NCI-H2081 (cell line): ENCODE measurements around the gene REV3L.
"Not testable (repeated sequence)": the region's sequence is repeated elsewhere in the genome, so short reads cannot be mapped to it uniquely, and the experiment has no call there.

Experiments
- DNase-seq, 2 experiments: peaks; one replicate each; lab custom pipeline; 2025; lab: John Stamatoyannopoulos, UW

The REV3L gene

DNA sequence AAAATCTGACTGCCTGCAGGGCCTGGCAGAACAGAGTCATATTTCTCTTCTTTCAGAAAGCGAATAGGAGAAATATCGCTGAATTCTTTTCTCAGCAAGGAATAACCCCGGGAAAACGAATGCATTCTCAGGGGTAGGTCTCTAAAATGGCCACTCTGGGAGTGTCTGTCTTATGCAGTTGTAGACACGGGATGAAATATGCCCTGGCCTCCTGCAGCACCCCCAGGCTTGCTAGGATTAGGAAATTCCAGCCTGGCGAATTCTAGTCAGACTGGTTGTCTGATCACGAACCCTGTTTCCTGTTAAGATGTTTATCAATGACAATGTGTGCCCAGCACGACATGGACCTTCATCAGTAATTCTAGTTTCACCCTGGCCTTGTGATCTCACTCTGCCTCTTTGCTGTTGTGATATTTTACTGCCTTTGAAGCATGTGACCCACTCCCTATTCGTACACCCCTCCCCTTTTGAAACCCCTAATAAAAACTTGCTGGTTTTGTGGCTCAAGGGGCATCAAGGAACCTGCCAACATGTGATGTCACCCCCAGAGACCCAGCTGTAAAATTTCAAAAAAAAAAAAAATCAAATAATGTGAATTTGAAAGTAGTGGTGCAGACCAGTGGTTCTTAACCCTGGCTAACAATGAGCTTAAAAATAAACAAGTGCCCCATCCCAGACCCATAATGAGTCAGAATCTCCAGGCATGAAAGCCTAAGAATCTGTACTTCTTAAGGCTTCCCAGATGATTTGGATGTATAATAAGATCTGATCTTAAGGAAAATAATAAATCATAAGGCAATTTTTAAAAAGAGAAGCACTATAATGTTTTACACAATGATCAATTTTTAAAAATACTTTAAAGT is 181.8 kb downstream of the REV3L start:
- not testable (repeated sequence) for DNase-seq

DNA sequence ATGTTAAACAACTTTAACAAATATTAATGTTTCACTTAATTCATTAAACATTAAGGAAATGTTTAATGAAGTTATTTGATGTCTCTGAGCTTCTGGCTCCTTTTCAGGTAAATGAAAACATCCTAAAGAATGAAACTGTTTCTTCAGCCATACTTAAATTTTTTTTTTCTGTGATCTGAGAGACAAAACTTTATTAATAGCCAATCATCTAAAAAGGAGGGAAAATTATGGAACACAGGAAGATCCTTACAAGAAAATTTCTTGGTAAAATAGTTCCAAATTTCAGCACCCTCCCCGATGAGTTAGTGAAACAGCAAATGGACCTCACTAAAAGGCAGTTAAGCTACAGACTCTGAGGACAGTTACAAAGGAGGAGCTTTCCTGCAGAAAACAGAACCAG is 185.2 kb downstream of the REV3L start:
- DNase-seq = no peak

DNA sequence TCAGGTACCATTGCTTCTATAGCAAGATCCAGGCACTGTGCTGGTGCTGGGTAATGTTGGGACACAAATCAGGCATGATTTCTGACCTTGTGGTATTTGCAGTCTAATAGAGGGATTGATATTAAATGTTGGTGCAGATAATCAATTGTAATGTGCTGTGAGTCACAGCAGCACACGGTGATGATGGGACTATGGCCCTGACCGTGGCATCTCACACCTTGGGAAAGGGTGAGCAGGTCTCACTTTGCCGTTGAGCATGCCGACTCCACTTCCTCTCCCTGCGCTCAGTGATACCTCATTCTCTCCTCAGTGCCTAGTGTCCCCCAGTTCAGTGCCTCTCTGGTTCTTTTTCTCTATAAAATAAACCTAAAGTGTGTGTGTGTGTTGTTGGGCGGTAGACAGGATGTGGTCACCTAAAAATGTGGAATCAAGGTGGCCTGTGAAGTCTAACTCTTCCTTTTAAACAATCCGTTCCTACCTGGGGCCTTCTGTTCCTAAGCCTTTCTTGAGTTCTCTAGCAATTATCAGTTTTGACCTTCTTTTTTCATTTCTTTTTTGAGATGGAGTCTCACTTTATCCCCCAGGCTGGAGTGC is 188.5 kb downstream of the REV3L start:
- DNase-seq = no peak

DNA sequence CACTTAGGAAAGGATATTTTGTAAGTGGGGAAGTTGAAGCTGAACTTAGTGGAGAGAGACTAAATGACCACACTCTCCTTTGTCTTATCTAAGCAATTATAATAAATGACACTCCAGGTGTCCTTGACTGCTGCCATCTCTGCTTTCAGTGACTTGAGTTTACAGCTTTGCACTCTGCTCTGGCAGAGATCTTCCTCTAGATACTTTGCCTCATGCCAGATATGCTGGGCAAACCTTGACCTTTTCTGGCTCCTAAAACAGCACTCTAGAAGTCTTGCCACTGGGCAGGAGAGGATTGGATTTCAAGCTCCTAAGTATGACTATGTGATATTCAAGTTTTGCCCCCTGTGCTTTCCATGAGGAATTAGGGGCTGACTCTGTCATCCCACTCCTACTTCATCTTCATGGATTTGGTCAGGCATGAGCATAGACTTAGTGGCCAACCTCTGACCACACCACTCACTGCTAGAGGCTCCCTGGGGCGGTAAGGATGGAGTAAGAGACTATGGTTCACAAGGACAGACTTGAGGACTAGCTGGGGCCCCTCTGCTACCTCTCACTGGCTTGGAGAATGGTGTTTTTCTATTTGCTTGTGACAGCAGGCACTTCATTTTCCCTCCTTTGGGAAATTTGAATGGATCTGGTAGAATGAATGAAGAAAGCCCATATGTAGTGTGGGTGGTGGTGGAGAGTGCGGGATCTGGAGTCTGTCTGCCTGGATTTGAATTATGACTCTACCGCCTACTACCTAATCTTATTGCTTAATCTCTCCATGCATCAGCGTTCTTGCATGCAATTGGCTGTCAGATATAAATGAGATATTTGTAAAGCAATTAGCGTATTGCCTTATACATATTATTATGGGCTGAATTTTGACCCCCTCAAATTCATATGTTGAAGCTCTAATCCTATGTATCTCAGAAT is 191.4 kb downstream of the REV3L start:
- no peak for DNase-seq

DNA sequence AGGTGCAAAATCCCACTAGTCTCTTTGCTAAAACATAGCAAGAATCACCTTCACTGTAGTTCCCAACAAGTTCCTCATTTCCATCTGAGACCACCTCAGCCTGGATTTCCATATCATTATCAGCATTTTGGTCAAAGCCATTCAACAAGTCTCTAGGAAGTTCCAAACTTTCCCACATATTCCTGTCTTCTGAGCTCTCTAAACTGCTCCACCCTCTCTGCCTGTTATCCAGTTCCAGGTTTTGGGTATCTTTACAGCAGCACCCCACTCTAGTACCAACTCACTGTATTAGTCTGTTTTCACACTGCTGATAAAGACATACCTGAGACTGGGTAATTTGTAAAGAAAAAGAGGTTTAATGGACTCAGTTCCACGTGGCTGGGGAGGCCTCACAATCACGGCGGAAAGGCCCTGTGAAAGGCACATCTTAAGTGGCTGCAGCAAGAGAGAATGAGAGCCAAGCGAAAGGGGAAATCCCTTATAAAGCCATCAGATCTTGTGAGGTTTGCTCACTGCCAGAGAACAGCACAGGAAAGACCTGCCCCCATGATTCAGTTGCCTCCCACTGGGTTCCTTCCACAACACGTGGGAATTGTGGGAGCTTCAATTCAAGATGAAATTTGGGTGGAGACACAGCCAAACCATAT is 192.2 kb downstream of the REV3L start:
- DNase-seq = not testable (repeated sequence)

DNA sequence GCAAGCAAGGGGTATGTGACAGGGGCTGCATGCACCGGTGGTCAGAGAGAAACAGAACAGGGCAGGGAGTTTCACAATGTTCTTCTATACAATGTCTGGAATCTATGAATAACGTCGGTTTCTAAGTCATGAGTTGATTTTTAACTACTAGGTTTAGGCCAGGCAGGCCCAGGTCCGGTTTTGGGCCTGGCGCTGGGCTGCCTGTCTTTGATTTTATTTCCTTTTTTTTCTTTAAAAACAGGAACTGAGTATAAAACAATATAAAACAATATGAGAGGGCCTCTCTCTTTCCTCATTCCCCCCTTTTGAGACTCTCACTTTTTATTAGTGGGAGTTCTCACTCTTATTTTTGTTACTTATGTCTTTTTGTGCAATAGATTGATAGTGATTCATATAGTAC is 198.7 kb downstream of the REV3L start:
- DNase-seq = not testable (repeated sequence)

DNA sequence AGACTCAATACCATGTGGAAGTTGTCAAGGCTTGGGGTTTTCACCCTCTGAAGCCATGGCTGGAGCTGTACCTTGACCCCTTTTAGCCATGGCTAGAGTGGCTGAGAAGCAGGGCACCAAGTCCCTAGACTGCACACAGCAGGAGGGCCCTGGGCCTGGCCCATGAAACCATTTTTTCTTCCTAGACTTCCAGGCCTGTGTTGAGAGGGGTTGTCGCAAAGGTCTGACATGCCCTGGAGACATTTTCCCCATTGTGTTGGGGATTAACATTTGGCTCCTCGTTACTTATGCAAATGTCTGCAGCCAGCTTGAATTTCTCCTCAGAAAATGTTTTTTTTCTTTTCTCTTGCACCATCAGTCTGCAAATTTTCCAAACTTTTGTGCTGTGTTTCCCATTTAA is 199.3 kb downstream of the REV3L start:
- no peak for DNase-seq

DNA sequence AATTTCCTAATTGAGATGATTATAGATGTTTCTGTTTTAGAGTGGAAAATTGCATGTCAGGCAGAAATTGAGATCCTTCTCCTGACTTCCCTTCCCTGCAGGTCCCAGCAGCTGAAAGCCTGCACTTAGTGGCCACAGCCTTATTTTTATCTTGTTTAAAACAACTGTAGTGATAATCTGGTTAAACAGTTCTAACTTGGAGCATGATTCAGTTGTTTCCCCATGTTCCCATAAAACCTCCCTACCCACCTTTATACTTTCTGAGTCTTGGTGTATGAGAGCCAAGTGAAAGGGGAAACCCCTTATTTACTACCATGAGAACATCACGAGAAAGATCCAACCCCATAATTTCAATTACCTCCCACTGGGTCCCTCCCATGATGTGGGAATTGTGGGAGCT is 200.5 kb downstream of the REV3L start:
- DNase-seq = no peak

DNA sequence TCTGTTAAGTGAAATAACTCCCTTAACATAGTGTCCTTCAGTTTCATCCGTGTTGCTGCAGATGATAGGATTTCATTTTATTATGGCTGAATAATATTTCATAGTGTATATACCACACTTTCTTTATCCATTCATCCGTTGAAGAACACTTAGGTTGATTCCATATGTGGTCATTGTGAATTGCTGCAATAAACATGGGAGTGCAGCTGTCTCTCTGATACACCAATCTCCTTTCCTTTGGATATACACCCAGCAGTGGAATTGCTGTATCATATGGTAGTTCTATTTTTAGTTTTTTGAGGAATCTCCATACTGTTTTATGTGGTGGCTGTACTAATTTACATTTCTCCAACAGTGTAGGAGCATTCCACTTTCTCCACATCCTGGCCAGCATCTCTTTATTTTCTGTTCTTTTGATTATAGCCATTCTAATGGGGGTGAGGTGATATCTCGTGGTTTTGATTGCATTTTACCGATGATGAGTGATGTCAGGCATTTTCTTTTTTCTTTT is 202.5 kb downstream of the REV3L start:
- DNase-seq = no peak

DNA sequence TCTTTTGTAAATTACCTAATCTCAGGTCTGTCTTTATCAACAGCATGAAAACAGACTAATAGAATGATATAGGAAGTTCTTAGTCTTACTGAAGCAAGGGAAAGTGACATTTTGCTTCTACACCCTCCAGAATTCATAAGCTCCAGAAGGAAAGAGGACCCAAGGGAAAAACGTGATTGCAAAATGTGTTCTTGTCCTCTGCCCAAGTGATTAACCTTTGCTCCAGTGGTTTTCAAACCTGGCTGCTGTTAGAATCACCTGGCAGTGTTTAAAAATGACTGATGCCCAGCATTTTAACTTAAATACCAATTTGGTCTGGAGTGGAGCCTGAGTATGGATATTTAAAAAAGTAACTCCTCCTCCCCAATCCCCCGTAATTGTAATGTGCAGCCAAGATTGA is 204.3 kb downstream of the REV3L start:
- no peak for DNase-seq

DNA sequence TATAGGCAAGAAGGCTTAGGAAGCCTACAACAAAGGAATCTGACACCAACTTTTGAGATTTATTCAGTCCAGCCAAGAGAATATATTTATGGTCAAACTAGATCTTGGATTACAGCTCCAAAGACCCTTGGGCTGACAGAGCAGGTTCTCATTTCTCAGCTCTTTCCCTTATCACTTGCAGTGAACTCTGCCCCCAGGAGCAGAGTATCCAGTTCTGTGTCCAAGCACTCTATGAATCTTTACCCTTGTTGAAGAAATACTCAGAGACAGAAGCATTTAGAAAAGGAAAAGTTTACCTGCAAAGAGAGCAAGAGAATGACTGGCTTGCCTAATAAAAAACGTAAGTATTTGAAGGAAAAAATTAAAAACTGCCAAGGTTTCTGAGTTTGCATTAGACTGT is 205.2 kb downstream of the REV3L start:
- DNase-seq = no peak

DNA sequence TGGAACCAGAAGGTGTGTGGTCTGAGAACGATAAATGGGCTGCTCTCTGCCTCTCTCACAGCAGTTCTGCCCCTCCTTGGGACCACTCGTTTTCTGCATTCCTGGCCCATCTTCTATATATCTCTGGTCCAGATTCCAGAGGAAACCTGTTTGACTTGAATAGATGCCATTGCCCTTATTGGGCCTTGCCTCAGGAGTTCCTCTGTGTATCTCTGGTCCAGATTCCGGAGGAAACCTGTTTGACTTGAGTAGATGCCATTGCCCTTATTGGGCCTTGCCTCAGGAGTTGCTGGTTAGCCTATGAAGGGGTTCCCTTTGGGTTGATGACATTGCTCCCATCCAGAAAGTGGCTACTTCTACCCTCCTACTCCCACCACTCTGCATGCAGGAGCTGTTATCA is 206.3 kb downstream of the REV3L start:
- DNase-seq = no peak

DNA sequence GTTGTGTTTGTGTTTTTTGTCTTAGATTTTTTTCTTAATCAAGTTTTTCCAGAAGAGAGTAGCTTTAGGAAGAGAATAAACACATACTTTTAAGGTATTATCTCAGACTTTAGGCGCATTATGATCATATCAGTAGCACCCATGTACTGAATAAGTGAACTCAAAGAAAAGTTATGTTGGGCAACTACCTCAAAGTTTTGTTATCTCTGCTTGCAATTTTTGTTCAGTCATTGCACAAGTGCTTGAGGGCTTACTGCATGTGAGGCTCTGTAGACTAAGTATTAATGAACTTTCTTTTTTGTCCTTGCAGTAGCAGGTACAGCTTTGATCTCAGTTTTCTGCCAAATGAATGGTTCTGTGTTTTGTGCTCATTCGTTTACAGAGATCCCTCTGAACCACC is 206.7 kb downstream of the REV3L start:
- no peak for DNase-seq

DNA sequence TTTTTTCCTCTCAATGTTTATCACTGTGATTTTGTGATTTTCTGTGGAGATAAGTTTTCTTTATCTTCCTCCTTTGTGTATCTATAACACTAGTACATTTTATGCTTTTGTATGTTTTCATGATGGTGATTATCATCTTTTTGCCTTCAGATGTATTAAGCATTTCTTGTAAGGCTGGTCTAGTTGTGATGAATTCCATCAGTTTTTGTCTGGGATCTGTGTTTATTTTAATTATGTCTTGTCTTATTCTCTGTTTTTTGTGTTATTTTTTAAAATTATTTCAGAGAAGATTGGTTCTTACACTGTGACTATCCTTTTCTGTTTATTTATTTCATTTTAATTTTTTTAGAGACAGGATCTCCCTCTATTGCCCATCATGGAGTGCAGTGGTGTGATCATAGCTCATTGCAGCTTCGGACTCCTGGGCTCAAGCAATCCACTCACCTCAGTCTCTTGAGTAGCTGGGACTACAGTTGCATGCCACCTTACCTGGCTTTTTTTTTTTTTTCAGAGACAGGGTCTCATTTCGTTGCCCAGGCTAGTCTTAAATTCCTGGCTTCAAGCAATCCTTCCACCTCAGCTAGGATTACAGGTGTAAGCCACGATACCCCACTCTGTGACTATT is 208.3 kb downstream of the REV3L start:
- no peak for DNase-seq

DNA sequence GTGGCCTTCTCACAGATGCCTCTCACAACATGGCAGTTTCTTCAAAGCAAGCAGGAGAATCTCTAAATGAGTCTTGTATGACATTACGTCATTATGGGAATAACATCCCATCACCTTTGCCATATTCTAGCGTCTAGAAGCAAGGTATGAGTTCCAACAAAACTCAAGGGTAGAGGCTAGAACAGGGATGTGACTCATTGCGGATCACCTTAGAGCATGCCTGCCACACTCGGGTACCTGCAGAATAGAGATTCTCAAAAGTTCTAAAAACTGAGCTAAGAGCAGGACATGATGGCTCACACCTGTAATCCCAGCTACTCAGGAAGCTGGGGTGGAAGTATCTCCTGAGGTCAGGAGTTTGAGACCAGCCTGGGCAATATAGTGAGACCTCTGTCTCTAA is 212.9 kb downstream of the REV3L start:
- no peak for DNase-seq

DNA sequence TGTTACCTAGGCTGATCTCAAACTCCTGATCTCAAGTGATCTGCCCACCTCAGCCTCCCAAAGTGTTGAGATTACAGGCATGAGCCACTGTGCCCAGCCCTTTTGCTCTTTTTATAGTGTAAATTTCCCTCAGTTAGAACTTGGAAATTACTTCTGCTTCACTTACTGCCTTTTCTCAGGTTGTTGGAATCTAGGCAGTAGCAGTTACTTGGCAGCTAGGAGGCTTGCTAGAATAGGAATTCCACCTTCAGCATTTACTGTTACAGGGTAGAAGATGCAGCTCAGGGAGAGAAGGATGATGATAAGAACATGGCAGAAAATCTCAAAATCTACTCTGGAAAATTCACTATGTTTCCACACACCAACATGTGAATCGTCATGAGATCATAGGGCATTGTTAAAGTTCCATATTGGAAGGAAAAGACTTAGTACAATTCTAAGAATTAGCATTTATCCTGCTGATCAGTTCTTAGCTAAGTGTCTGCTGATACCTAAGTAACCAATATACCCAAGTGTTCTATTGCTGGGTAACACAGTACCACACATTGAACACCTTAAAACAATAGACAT is 213.5 kb downstream of the REV3L start:
- DNase-seq = no peak

DNA sequence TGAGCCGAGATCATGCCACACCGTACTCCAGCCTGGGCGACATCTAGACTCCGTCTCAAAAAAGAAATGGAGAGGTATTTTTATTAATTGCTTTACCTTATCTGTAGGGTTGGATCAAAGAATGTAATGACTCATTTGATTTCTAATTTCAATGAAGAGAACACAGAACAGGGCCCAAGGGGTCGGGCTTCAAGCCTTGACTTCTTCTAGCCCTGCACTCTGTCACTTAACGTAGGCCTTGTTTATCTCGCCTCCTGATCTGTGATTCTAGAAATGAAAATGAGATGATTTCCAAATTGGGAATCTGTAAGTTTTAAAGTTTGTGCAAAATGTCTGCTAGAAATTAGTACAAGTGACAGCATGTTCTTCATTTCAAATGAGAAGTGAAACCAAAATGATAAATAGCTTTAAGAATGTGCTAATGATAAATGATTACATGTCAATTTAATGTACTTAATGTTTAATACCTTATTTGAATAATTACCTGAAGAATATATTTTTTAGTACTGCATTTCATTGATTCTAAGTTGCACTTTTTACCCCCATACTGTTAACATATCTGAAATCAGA is 215.2 kb downstream of the REV3L start:
- DNase-seq = no peak

DNA sequence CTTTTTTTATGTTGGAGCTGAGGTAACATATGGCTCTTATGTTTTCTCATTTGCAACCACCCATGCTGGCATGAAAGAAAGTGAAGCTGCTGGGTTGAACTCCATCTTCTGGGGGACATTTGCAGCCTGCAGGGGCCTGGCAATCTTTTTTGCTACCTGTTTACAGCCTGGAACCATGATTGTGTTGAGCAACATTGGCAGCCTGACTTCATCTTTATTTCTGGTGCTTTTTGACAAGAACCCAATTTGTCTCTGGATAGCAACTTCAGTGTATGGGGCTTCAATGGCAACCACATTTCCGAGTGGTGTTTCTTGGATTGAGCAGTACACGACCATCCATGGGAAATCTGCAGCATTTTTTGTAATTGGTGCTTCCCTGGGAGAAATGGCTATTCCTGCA is 216.7 kb downstream of the REV3L start:
- no peak for DNase-seq

DNA sequence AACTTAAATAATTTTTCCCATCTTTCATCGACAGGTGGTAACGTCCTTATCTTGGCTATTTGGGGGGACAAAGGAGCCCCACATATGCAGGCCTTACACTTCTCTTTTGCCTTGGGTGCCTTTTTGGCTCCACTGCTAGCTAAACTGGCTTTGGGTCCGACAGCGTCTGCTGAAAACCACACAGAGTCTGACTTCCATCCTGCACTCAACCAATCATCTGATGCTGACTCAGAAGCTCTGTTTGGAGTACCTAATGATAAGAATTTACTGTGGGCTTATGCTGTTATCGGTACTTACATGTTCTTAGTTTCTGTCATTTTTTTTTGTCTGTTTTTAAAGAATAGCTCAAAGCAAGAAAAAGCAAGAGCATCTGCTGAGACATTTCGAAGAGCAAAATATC is 217.2 kb downstream of the REV3L start:
- no peak for DNase-seq

DNA sequence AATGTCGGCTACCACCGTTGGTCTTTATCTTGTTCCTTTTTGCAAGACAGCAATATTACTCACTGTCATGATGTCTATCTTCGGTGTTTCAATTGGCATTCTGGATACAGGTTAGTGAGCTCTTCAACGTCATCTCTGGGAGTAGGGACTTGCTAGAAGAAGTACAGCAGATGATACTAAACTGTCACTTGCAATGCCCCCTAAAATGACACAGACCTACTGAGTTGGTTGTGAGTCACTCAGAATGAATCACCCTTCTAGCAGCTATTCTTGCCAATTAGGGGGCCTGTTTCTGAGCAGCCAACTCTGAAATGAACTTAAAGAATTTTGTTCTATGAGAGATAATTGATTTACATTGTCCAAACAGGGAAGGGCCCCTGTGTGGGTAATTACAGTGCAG is 219.2 kb downstream of the REV3L start:
- no peak for DNase-seq
